ENCODE measurements around the gene SNCG. TPM values are rescaled to one million over a fixed set of nuclear protein-coding genes. Genes with fewer than 3 reads are reported as not detected.

SNCG gene
- polyA plus RNA-seq, 3 donors, result 1.8 TPM; not detected in 2

GRCh38 chr10:86929468-86930380, 28.7 kb upstream of the SNCG start:
- TF ChIP-seq, protein P1, sequence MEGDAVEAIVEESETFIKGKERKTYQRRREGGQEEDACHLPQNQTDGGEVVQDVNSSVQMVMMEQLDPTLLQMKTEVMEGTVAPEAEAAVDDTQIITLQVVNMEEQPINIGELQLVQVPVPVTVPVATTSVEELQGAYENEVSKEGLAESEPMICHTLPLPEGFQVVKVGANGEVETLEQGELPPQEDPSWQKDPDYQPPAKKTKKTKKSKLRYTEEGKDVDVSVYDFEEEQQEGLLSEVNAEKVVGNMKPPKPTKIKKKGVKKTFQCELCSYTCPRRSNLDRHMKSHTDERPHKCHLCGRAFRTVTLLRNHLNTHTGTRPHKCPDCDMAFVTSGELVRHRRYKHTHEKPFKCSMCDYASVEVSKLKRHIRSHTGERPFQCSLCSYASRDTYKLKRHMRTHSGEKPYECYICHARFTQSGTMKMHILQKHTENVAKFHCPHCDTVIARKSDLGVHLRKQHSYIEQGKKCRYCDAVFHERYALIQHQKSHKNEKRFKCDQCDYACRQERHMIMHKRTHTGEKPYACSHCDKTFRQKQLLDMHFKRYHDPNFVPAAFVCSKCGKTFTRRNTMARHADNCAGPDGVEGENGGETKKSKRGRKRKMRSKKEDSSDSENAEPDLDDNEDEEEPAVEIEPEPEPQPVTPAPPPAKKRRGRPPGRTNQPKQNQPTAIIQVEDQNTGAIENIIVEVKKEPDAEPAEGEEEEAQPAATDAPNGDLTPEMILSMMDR (IDR thresholded peaks at IDR 0.05), result no peak
- H3K9ac ChIP-seq (ENCODE audit: insufficient read depth, low read length, poor library complexity, severe bottlenecking), result no peak overlapping the region
- no peak overlapping the region for H3K4me2 ChIP-seq (replicated peaks; ENCODE audit: extremely low read depth, low read length, poor library complexity, severe bottlenecking)
- Mint-ChIP-seq H3K36me3 (no peaks in the 10 kb centered on the region), H3K9me3 (no peaks in the 10 kb centered on the region), H3K27me3 (ENCODE audit: low read depth in 3 of 3) (peaks cover 0 to 4% (median 0%) of the 10 kb centered on the region in 3 donors), H3K27ac (no peak overlapping the region), H3K4me3 (no peak overlapping the region), H3K4me1 (peaks cover 4% of the 10 kb centered on the region)
- no peak overlapping the region for H3K27ac ChIP-seq (ENCODE audit: low read depth in 1 of 2, low read length in 2 of 2)
- no peaks in the 10 kb centered on the region for H3K27me3 ChIP-seq (ENCODE audit: control insufficient read depth in 2 of 2, insufficient read depth in 2 of 2, low read length in 2 of 2)
- intact Hi-C loops (cut with micrococcal nuclease), result no loop called here
- no peak overlapping the region for H3K4me3 ChIP-seq (replicated peaks in 1 of 3; ENCODE audit: low read depth in 2 of 3, low read length in 3 of 3)
- 92% methylated on average over 10 of the region's 15 CpGs for WGBS (ENCODE audit: insufficient coverage)
- no peaks in the 10 kb centered on the region for H3K79me2 ChIP-seq (ENCODE audit: insufficient read depth, low read length)
- H4K20me1 ChIP-seq (ENCODE audit: insufficient read depth, low read length), result no peaks in the 10 kb centered on the region
- H3K9me3 ChIP-seq (replicated peaks in 1 of 2; ENCODE audit: control insufficient read depth in 1 of 2, insufficient read depth in 1 of 2, low read length in 2 of 2), result no peaks in the 10 kb centered on the region
- no peak for DNase-seq
- H3K4me1 ChIP-seq (ENCODE audit: control insufficient read depth in 1 of 2, insufficient read depth in 2 of 2, low read length in 2 of 2), result no peaks in the 10 kb centered on the region
- H3K36me3 ChIP-seq (replicated peaks in 1 of 2; ENCODE audit: control insufficient read depth in 1 of 2, insufficient read depth in 2 of 2, low read length in 2 of 2), result no peaks in the 10 kb centered on the region
- H2AFZ ChIP-seq (ENCODE audit: insufficient read depth, low read depth, low read length, poor library complexity, severe bottlenecking), result no peak overlapping the region

DNA sequence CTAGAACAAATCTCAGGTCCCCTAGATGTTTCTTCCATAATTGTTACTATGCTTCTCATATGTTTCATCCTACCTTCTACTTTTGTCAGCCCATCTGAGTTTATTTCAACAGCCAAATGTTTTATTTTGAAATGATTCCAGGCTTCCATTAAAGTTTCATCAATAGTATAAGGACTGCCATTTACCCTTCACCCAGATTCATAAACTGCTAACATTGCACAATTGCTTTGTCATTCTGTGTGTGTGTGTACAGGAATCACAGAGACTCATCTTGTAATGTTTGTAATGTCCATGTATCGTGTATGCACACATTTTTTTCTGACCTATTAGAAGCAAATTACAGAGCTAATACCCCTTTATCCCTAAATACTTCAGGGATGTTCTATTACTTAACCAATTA, 26.5 kb upstream of the SNCG start:
- intact Hi-C loops (cut with micrococcal nuclease), result no loop called here
- no peak overlapping the region for H3K4me3 Mint-ChIP-seq
- TF ChIP-seq, protein P1 (IDR thresholded peaks at IDR 0.05), result no peak
- Histone ChIP-seq H3K9me3 (replicated peaks in 1 of 2; ENCODE audit: control insufficient read depth in 1 of 2, insufficient read depth in 1 of 2, low read length in 2 of 2) (no peaks in the 10 kb centered on the region), H3K79me2 (ENCODE audit: insufficient read depth, low read length) (no peaks in the 10 kb centered on the region), H2AFZ (ENCODE audit: insufficient read depth, low read depth, low read length, poor library complexity, severe bottlenecking) (no peak overlapping the region), H3K4me3 (replicated peaks in 1 of 3; ENCODE audit: low read depth in 2 of 3, low read length in 3 of 3) (no peak overlapping the region), H3K9ac (ENCODE audit: insufficient read depth, low read length, poor library complexity, severe bottlenecking) (no peak overlapping the region), H4K20me1 (ENCODE audit: insufficient read depth, low read length) (no peaks in the 10 kb centered on the region), H3K27ac (ENCODE audit: low read depth in 1 of 2, low read length in 2 of 2) (no peak overlapping the region), H3K27me3 (ENCODE audit: control insufficient read depth in 2 of 2, insufficient read depth in 2 of 2, low read length in 2 of 2) (no peaks in the 10 kb centered on the region), H3K4me1 (ENCODE audit: control insufficient read depth in 1 of 2, insufficient read depth in 2 of 2, low read length in 2 of 2) (no peaks in the 10 kb centered on the region), H3K36me3 (replicated peaks in 1 of 2; ENCODE audit: control insufficient read depth in 1 of 2, insufficient read depth in 2 of 2, low read length in 2 of 2) (no peaks in the 10 kb centered on the region), H3K4me2 (replicated peaks; ENCODE audit: extremely low read depth, low read length, poor library complexity, severe bottlenecking) (no peak overlapping the region)
- H3K36me3 Mint-ChIP-seq, result no peaks in the 10 kb centered on the region
- H3K9me3 Mint-ChIP-seq, result no peaks in the 10 kb centered on the region
- no CpG with 5 or more reads among the region's 1 CpG for WGBS (ENCODE audit: insufficient coverage)
- no peak for DNase-seq
- H3K4me1 Mint-ChIP-seq, result peaks cover 4% of the 10 kb centered on the region
- H3K27ac Mint-ChIP-seq, result no peak overlapping the region
- H3K27me3 Mint-ChIP-seq (ENCODE audit: low read depth in 3 of 3), result peaks cover 0 to 5% (median 5%) of the 10 kb centered on the region in 3 donors
